ENCODE results near the gene SMIM35.
"Not testable (repeated sequence)": the region's sequence is repeated elsewhere in the genome, so short reads cannot be mapped to it uniquely, and the experiment has no call there.

The SMIM35 gene

DNA sequence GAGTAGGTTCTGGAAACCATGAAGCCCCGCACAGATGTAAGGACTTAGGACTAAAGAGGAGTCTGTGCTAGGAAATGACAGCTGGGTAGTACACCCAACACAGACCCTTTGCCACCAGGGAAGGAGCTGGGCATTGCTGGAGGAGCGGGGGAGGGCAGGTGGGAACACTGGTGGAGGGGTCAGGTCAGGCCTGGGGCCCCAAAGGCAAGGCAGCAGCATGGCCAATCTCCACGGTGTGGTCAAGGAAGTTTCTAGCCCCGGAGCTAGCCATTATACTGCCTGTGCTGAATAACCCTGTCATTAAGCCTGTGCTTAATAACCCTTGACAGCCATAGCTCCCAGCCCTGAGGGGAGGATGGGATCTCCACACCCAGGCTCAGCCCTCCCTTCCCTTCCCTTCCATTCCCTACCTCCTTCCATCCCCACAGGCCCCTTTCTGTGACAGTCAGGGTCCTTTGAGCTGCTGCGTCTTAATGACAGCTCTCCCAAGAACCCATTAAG, 7.8 kb downstream of the SMIM35 start:
- DNase-seq: no peak

DNA sequence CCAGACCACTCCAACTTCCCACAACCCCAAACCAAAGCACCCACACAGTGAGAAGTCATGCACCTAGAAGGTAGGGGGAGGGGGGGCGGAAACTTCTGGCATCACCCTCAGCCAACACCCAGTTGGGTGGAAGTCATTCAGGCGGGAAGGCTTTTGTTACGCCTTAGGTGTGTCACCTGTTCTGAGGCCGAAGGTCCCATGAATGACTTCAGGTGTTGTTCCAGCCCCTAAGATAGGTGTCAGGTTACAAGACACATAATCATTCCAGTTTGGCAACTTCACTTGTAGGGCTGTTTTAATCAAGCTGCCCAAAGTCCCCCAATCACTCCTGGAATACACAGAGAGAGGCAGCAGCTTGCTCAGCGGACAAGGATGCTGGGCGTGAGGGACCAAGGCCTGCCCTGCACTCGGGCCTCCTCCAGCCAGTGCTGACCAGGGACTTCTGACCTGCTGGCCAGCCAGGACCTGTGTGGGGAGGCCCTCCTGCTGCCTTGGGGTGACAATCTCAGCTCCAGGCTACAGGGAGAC, 9.9 kb downstream of the SMIM35 start, which contains the start of gene TMPRSS4:
Gene TMPRSS4 (plus strand): TSS at position 325 of the 528 bp plus-strand sequence. CDS start 225 bp downstream, outside the sequence.
- DNase-seq: no peak

DNA sequence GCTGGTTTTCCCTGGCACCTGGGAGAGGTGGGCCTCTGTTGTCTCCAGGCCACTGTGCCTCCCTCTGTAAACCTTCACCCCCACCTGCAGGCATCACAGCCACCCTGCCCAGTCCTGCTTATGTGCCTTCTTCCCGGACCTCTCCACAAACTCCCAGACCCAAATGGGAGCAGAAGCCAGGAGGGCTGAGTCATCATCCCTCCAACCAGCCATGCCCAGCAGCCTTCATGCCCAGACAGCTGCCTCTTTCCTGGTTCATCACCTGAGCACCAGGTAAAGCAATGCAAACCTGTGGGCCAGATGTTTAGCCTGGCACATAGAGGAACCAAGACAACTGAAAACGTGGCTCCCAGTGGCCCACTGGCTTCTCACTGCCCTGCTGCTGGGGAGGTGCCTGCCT, 12.0 kb downstream of the SMIM35 start:
- DNase-seq: no peak

DNA sequence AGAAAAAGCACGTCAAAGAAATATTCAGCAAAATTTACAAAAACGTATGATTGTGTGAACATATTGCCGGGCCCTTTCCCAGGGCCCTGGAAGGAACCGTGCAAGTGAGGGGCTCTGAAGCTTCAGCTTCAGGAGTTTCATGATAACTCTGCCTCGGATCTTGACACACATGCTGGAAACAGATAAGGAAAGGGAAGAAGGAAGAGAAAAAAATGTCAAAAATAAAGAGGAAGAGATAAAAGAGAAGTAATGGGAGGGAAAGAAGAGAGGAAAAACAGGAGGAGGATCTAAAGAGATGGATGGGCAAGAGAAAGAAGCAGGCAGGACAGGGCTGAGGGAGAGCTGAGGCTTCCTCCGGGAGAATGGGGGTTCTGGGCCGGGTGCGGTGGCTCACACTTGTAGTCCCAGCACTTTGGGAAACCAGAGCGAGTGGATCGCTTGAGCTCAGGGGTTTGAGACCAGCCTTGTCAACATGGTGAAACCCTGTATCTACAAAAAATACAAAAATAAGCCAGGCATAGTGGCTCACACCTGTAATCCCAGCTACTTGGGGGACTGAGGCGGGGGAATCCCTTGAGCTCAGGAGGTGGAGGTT, 12.6 kb downstream of the SMIM35 start:
- no peak for DNase-seq

DNA sequence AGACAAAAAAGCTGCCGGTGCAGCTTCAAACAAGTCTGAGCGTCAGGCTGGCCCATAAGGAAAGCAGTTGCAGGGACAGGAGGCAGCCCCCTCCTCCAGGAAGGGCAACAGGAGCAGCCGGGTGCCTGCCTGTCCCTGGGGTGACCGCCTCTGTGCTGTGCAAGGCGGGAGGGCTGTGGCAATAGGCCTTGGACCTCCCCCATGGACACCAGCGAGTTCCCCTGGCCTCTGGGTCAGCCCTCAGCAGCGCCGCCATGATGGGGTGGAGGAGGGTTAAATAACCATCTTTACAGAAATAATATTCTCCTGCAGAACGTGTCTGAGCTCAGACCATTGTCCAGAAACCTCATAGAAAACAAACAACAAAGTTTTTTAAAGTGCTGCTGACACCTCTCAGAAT, 13.2 kb downstream of the SMIM35 start:
- no peak for DNase-seq

DNA sequence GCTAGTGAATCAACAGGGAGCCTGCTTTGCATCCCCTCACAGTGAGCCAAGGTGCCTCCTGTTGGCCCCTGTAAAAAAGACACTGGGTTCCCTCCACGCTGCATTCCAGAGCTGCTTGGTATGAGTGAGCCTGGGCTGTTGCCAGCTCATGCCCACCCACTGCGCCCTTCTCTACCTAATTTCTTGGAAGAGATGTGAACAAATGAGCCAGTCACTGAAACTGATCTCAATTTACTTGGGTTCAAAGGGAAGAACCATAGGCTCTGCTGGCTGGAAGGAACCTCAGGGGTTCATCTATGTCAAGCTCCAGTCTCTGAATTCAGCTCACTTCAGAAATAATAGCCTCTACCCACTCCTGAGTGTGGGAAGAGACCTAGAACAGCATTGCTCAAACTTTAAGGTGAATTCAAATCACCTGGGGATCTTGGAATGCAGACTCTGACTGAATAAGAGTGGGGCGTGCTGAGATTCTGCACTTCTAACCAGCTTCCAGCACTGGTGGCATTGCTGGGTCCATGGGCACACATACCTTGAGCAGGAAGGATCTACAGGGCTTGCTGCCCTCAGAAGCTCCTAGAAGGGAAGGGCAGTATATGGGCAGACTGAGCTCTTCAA, 15.2 kb downstream of the SMIM35 start:
- DNase-seq: no peak

DNA sequence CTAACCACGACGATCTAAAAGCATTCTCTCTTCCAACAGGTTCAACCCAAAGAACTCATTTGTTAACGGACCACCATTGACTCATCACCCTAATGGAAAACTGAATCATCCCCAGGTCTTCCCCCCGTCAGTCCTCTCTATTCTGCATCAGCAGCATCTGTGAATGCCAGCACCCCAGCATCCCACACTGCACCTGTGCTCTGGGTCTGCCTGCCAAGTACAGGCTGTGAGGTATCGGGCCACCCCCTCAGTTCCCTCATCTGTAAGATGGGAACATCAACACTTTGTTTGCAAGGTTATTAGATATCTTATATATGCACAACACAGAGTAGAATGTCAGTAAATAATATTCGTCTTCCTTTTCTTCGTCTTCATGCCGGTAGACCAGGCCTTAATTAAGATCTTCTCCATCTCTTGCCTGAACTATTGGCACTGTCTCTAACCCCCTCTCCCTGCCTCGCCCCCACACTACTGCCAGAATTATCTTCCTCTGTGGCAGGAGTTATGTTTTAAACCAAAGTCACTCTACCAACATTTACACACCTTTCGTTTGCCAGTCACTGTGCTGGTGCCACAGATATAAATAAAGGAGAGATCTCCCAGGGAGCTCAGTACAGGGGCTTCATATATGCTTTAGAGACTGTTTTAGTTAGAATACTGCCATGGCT, 17.7 kb downstream of the SMIM35 start:
- DNase-seq: no peak

DNA sequence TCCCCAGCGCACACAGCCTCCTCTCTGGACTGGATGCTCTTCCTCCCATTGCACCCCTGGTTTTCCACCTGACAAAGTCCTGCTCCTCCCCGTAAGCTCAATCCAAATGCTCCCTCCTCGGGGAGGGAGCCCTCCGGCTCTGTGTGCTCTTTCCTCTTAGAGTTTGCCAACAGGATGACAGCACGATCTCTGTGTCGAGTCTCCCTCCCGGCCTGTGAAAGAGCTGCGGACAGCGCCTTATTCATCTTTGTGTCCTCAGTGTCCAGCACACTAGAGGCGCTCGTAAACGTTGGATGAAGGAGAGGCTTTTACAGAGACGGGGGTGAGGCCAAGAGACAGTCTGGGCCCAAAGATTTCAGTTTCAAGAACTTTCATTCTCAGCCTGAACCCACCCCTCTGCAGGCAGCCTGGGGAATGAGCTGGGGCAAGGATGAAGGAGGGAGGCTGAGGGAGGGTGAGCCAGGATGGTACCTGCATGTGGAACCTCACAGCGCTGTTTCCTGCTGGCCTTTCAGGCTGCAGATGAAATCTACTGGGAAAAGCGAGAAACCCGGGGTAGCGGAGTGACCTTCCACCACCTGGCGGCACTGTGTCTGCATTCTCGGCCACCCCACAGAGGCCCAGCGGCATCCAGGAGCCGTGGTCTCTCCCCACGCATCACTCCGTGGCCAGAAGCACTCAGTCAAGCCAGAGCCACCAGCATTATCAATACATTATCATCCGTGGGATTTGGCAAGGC, 18.4 kb downstream of the SMIM35 start:
- no peak for DNase-seq

DNA sequence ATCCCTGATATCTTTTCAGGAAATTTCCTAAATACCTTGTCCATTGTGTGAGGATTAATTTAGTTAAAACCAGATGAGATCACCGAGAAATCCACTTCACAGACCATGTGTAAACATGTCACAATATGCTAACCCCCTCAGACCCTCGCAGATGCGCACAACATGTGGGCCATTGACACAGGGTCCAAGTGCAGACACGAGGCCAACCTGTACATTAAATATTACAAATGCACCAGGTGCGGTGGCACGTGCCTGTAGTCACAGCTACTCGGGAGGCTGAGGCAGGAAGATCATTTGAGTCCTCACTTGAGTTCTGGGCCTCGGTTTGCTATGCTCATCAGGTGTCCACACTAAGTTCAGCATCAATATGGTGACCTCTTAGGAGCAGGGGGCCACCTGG, 19.8 kb downstream of the SMIM35 start:
- no peak for DNase-seq

DNA sequence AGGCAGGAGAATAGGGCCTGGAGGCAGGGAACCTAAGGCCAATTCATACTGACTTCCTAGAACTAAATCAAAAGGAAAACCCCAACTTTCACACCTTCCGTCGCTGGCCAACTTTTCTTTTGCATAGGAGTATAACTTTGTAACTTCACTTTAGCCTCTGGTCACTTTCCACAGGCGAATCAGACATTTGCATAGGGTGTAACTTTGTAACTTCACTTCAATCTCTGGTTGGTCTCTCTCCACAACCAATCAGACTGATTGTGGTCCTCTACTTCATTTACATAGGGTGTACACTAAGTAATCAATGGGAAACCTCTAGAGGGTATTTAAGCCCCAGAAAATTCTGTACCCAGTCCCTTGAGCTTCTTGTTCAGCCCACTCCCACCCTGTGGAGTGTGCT, 21.4 kb downstream of the SMIM35 start:
- no peak for DNase-seq

DNA sequence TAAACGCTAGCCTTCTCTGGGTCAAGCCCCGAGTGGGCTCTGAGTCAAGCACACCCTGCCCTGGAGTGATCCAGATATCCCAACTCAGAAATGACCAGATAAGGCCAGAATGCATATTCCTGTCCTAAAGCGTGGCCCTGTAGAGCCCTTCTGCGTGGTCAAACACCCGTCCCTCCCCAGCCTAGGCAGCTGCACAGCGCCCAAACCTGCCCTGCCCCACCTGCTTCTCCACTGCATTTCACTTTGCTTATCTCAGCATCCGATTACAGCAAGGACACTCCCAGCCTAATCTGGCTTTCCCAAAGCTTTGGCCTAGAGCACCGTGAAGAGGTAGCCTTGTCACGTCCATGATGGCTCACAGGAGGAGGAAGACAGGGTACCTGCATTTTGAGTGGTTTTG, 21.8 kb downstream of the SMIM35 start:
- DNase-seq: no peak

DNA sequence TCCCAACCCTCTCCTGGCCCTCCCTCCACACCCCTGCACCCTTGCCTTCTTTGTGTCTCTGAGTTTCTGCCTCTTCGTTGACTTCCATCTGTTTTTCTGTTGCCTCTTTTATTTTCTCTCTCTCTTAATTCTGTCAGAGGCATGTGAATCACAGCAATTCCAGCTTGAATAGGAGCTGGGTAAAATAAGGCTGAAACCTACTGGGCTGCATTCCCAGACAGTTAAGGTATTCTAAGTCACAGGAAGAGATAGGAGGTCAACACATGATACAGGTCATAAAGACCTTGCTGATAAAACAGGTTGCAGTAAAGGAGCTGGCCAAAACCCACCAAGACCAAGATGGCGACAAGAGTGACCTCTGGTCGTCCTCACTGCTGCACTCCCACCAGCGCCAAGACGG, 24.1 kb downstream of the SMIM35 start:
- DNase-seq: not testable (repeated sequence)

DNA sequence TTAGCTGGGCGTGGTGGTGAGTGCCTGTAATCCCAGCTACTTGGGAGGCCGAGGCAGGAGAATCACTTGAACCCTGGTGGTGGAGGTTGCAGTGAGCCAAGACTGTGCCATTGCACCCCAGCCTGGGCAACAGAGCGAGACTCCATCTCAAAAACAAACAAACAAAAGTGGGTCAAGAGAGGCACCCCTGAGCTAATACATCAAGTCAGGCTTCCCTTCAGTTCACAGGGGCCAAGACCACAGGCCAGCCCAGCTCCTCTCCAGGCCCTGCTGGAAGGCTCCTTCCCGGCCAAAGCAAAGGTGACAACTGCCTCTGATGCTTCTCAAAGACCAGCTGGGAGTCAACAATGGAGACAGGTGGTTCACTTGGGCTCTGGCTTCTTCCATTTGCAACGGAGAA, 24.6 kb downstream of the SMIM35 start:
- not testable (repeated sequence) for DNase-seq

DNA sequence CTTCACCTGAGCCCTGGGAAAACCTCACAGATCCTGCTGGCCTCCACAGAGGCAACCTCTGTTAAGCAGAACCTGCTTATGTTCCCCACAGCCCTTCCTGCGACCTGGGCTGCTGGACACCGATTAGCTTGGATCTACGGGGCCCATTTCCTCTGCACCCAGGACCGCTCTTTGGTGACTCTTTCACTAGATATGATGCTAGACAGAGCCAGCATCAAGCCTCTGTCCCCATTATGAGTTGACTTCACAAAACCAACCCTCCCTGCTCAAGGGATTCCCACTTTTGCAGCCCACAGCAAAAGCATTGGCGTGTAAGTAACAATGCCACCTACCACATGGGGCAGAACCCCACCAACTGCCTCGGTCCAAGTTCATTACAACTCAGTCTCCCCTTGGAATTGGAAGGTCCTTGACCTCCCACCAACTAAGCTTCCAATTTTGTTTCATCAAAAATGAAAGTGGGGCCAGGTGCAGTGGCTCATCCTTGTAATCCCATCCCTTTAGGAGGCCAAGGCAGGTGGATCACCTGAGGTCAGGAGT, 25.1 kb downstream of the SMIM35 start:
- no peak for DNase-seq

DNA sequence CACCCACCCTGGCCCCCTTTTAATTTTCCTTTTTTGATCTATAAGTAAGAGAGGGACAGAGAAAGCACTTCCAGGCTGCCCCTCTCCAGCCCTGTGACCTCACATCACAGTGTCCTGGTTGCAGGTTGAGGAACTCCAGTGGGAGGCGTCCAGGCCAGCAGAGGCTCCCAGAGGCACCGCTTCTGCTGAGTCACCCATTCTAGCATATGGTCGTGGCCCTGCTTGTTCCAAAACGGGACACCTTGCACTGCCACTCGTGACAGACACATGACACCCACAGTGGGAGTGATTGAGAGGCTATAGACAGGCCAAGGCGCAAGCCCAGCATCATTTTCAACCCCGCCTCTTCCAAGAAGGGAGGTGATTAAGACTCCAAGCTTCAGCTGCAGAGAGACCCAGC, 25.9 kb downstream of the SMIM35 start:
- DNase-seq: no peak

DNA sequence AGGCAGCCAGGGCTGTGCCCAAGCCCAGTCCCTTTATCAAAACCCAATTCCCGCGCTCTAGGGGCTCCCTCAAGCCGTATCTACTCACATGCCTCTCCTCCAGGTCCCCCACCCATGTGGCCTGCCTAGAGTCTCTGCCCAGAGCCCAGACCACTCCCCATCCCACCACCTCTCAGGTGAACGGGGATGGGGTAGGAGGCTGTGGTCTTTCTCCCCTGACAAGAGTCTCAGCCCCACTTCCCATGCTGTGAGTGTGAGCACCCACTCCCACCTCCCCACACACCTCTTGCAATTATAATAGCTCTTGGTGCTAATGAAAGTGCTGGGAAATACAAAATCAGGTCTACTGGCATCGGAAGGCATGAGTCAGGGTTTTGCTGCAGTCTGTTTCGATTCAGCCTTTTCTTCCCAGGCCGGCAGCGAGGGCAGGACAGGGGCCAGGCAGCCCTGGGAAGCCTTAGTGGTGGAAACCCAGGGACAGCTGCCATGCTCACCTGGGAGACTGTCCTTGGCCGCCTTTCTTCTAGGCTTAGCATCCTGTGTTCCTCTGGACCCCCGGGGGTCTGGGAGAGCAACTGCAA, 26.6 kb downstream of the SMIM35 start:
- DNase-seq: no peak

DNA sequence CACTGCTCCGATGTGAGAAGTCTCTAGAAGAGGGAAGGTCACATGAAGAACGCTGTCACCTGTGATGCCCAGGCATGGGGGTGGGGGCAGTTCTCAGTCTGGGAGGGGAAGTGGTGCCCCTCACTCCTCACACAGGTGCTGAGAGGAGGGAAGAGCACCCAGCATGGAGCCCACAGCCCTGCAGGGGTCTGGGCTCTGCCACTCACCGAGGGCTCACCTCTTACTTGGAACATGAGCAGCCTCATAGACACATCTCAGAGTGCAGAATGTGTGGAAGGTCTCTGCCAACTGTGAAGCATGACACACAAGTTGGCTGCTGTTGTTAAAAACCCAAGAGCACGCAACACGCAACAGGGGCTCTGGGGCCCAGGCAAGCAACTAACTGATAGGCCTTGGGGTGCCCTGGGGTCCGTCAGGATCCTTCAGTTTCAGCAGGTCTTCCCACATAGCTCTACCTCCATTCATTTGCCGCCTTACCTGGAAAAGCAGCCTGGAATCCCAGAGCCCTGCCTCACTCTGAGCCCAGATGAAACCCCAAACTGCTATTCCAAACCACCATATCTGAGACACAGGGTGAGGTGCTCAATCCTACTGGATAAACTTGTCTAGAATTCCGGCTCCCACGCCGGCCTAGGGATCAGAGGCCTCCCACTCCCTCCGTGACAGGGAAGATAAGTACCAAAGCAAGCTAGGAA, 27.4 kb downstream of the SMIM35 start:
- DNase-seq: no peak

DNA sequence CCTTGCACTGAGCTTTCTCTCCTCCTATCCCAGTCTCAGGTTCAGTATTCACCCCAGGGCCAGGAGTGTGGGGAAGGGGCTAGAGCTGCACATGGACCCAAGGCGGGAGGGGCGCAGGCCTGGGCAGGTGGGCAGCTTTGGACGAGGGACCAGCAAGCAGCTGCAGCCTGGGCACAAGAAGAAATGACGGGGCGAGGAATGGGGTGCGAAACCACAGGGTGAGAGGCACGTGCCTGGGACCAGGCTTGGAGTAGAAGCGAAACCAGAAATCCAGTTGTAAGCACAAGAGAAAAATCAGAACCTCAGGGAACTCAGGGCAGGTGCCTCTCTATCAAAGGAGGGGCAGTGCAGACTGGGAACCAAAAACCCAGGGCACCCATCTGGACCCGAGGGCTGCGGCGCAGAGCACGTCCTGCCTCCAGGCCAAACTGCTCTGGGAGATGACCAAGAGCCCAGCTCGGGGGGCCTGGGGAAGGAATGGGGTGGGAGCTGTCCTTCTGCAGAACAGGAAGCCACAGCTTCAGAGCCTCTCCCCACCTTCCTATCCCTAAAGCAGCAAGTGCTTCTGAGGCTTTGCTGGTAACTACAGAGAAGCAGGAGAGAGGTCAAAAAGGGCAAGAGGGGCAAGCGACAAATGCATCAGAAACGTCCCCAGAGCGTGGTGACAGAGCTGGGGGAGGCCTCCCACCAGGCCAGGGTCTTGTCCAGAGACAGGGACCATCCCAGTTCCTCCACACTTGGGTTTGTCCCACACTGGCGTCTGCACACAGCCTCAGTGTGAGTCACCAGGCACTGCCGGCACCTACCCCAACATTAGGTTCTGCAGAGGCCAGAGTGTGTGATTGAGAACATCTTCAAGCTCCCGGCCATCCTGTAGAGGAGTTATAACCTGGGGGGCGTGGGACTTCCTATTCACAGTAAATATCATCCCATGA, 28.2 kb downstream of the SMIM35 start:
- DNase-seq: no peak

DNA sequence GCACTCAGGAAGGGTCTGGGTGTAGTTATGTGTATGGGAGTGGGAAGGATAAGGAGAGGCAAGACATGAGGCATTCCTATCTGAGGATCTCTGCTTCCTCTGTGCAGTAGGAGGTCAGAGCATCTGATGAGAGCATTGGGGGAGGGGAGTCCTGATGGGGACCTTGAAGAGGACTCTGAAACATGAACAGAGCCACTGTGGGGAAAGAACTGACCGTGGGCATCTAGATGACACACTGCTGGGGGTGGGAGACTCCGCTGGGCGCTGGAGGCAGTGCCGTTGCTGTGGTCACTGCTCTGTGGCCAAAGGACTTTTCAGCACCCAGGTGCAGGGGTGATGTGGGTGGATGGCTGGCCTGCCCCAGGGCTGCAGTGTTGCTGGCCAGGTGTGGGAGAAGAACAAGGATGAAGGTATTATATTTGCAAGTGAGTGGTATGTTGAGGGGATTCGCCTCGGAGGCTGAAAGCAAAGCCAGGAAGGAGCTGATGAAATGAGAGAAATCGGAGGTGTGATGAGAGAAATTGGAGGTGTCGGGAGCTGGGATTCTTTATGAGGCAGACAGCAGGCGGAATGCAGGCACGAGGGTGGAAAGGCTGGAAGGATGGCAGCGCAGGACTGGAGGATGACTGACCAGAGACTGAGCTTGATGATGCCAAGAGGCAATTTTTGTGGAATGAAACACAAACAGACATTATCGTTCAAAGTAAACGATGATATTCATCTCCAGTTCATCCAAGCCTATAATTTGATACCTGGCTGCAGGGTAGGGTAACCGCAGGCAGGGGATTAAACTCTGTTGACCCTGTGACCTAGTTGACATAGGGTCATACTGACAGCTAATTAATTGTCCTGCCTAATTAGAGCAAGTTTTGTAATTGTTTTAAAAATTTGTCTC, 29.3 kb downstream of the SMIM35 start:
- DNase-seq: no peak

DNA sequence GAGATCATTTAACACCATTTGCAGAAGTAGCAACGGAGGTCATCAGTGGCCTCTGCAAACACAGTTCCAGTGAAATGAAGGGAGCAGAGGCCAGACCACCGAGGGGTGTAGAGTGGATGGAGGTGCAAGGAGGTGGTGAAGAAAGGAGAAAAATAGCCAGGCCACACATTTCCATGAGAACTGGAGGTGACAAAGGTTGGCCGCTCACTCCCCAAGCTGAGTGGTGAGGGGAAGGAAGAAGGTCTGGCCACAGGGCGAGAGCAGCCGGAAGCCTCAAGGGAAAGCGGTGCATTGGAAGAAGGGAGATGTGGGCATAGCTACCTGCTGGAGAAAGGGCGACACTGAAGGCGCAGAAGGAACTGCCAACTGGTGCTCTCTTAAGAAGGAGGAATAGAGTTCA, 30.0 kb downstream of the SMIM35 start:
- DNase-seq: no peak

Data from CD4-positive, alpha-beta T cell treated with Interleukin-17A for 1 hour (primary cell).